Kidney (tissue), 22 donors: Measurements from ENCODE around the gene EPS8L1. TPM values are rescaled to one million over a fixed set of nuclear protein-coding genes. Genes with fewer than 3 reads are reported as not detected.
"Not testable (repeated sequence)": the region's sequence is repeated elsewhere in the genome, so short reads cannot be mapped to it uniquely, and the experiment has no call there.

Source experiments
- DNase-seq, 5 donors: peaks; one replicate each; pipeline ENCODE4 v3.0.0-alpha.2; 2013 to 2020
- FAIRE-seq: peaks from 2 replicates; lab custom pipeline; 2012; peaks lifted over from hg19 to GRCh38; lab: Jason Lieb, UNC
- H3K27ac ChIP-seq, 2 donors: one replicate each; pipeline ENCODE4 v1.7.0; 2013; ENCODE audit warnings: low read depth in 2 of 2, low read length in 2 of 2, inconsistent platforms in 1 of 2
- H3K27me3 ChIP-seq: one replicate; pipeline ENCODE4 v1.7.1; 2013; ENCODE audit warnings: low read length, inconsistent platforms; ENCODE audit not compliant: control insufficient read depth, insufficient read depth
- H3K36me3 ChIP-seq, 3 donors: one replicate each; pipeline versions ENCODE4 v1.7.0 to v1.7.1; 2013; ENCODE audit warnings: low read length in 3 of 3, control low read depth in 1 of 3, inconsistent platforms in 1 of 3; ENCODE audit not compliant: insufficient read depth in 3 of 3, control insufficient read depth in 2 of 3
- H3K4me1 ChIP-seq, 3 donors: one replicate each; pipeline versions ENCODE4 v1.7.0 to v1.7.1; 2013; ENCODE audit warnings: low read length in 3 of 3, inconsistent platforms in 1 of 3, low read depth in 1 of 3; ENCODE audit not compliant: control insufficient read depth in 2 of 3, insufficient read depth in 2 of 3
- H3K4me3 ChIP-seq, 3 donors: one replicate each; pipeline versions ENCODE4 v1.7.0 to v1.8.1; 2013; ENCODE audit warnings: low read length in 3 of 3, control low read depth in 1 of 3, inconsistent platforms in 1 of 3
- H3K9ac ChIP-seq, 3 donors: one replicate each; pipeline versions ENCODE4 v1.7.0 to v1.7.1; 2013; ENCODE audit warnings: low read length in 3 of 3, control low read depth in 1 of 3, inconsistent platforms in 1 of 3
- H3K9me3 ChIP-seq, 3 donors: one replicate each; pipeline versions ENCODE4 v1.7.0 to v1.7.1; 2013; ENCODE audit warnings: low read length in 3 of 3, control low read depth in 1 of 3, inconsistent platforms in 1 of 3; ENCODE audit not compliant: control insufficient read depth in 2 of 3, insufficient read depth in 1 of 3
- intact Hi-C: fragments of 100-400 bp; cut with DNase I; formaldehyde crosslinking; loops from one replicate; pipeline ENCODE4 v1.11.1; 2022
- long read RNA-seq, 10 donors: library from polyadenylated mRNA in 1 of 10; unstranded in 1 of 10; transcript quantifications; one replicate each; pipeline ENCODE4 v2.0.0 and lab custom pipeline, GENCODE V29; 2021 to 2026
- polyA plus RNA-seq: library from polyadenylated mRNA; stranded (reverse); fragments of 350-450 nt; fragmentation: Illumina TruSeq; extraction: RNeasy Lipid Tissue Mini Kit (QIAGEN cat#74804); gene quantifications from one replicate; pipeline ENCODE4 v1.2.3, GENCODE V29; 2014; ENCODE audit warnings: low read depth, low replicate concordance; ENCODE audit not compliant: insufficient read depth
- total RNA-seq: library from RNA; stranded (reverse); fragmentation: NEBNext Ultra II Directional; extraction: Animal tissue kit (Norgen Biotek cat#: 25700); gene quantifications from one replicate; pipeline ENCODE4 v1.2.1, GENCODE V29; 2021
- TF ChIP-seq, protein P1 (sequence below): IDR thresholded peaks from 3 replicates; pipeline ENCODE4 v1.5.1; 2012; ENCODE audit warnings: mild to moderate bottlenecking, moderate library complexity, borderline replicate concordance; ENCODE audit not compliant: insufficient read depth; ENCODE audit errors: extremely low read depth
- donor health status: control.
- donor health status: control.
- donor health status: control.
- donor health status: control.
- donor health status: control.
- donor health status: DM: yes; HTN: yes; CAD: no.
- donor health status: Normal renal cell carcinoma (clear cell type).

Gene EPS8L1
- total RNA-seq (95.0 TPM), polyA plus RNA-seq (45.4 TPM)
- long read RNA-seq, donor 1, partial matches to known transcripts = 0 of 1 reads
- long read RNA-seq, donor 1, other reads (novel, unspliced or antisense) = 0 of 1 reads
- long read RNA-seq, donor 2, transcript EPS8L1-206 (2 exons, 745 nt) = major isoform, 5 of 8 reads
- long read RNA-seq, donor 2, partial matches to known transcripts = 0 of 8 reads
- long read RNA-seq, donor 2, other reads (novel, unspliced or antisense) = 0 of 8 reads
- long read RNA-seq, donor 3, transcript EPS8L1-206 (2 exons, 745 nt) = major isoform, 5 of 11 reads
- long read RNA-seq, donor 3, partial matches to known transcripts = 5 of 11 reads
- long read RNA-seq, donor 3, other reads (novel, unspliced or antisense) = 0 of 11 reads
- long read RNA-seq, donor 4, partial matches to known transcripts = 0 of 1 reads
- long read RNA-seq, donor 4, other reads (novel, unspliced or antisense) = 0 of 1 reads
- long read RNA-seq, donor 5 = 0 reads
- long read RNA-seq, donor 6, partial matches to known transcripts = 0 of 3 reads
- long read RNA-seq, donor 6, other reads (novel, unspliced or antisense) = 0 of 3 reads
- long read RNA-seq, donor 7, transcript EPS8L1-201 (20 exons, 2,536 nt) = major isoform, 17 of 62 reads
- long read RNA-seq, donor 7, partial matches to known transcripts = 29 of 62 reads
- long read RNA-seq, donor 7, other reads (novel, unspliced or antisense) = 12 of 62 reads
- long read RNA-seq, donor 8 = 0 reads
- long read RNA-seq, donor 9 = 0 reads
- long read RNA-seq, donor 10, partial matches to known transcripts = 8 of 18 reads
- long read RNA-seq, donor 10, other reads (novel, unspliced or antisense) = 0 of 18 reads

DNA sequence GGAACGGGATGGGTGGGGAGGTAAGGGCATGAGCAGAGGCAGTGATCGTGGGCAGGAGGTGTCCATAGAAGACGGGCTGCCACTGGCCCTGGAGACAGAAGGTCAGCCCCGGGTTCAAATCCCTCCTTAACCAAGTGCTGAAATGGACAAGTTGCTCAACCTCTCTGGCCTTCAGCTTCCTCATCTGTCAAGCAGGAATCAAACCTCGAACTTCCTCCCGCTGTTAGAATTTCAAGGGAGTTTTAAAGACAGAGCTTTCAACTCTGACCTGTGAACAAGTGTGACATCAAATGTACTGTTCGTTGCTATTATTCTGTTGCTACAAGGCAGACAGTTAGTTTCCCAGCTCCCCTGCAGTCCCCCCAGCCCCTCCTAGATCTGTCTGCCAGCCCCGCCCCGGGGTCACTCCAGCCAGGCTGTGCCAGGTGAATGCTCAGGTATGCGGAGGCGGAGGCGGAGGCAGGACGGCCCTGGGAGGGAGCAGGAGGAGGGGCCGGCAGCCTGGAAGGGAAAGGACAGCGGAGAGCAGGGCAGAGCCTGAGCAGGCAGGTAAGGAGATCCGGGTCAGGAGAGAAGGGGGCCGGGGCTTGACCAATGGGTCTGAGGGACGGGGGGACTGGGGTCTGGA lies at the start of gene EPS8L1:
TSS of gene EPS8L1 (plus strand) at position 499 of the 628 bp plus-strand sequence. CDS start 576 bp downstream, outside the sequence.
- H3K27me3 ChIP-seq = peaks cover 8% of the 10 kb centered on the region
- intact Hi-C loops = no loop called here
- no peaks in the 10 kb centered on the region for H3K36me3 ChIP-seq
- peak within 1 kb of the TSS in 1 of 3 donors; percentile 34 for H3K9ac ChIP-seq
- TF ChIP-seq, protein P1, sequence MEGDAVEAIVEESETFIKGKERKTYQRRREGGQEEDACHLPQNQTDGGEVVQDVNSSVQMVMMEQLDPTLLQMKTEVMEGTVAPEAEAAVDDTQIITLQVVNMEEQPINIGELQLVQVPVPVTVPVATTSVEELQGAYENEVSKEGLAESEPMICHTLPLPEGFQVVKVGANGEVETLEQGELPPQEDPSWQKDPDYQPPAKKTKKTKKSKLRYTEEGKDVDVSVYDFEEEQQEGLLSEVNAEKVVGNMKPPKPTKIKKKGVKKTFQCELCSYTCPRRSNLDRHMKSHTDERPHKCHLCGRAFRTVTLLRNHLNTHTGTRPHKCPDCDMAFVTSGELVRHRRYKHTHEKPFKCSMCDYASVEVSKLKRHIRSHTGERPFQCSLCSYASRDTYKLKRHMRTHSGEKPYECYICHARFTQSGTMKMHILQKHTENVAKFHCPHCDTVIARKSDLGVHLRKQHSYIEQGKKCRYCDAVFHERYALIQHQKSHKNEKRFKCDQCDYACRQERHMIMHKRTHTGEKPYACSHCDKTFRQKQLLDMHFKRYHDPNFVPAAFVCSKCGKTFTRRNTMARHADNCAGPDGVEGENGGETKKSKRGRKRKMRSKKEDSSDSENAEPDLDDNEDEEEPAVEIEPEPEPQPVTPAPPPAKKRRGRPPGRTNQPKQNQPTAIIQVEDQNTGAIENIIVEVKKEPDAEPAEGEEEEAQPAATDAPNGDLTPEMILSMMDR = no peak
- H3K4me1 ChIP-seq = peaks cover 0 to 8% (median 2%) of the 10 kb centered on the region in 3 donors
- FAIRE-seq (no peak), DNase-seq (peak; percentile 93 to 96 (median 94))
- no peaks in the 10 kb centered on the region for H3K9me3 ChIP-seq
- peak within 1 kb of the TSS in 1 of 2 donors; percentile 63 for H3K27ac ChIP-seq
- H3K4me3 ChIP-seq = peak within 1 kb of the TSS in 1 of 3 donors; percentile 25

DNA sequence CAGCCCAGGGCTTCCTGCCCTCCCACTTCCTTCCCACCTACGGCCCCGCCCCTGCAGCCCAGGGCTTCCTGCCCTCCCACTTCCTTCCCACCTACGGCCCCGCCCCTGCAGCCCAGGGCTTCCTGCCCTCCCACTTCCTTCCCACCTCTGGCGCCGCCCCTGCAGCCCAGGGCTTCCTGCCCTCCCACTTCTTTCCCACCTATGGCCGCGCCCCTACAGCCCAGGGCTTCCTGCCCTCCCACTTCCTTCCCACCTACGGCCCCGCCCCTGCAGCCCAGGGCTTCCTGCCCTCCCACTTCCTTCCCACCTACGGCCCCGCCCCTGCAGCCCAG lies 48.6 kb upstream of the EPS8L1 start:
- H3K36me3 ChIP-seq, FAIRE-seq, H3K27me3 ChIP-seq, intact Hi-C loops, H3K4me3 ChIP-seq, H3K27ac ChIP-seq, H3K9ac ChIP-seq, DNase-seq, H3K9me3 ChIP-seq, H3K4me1 ChIP-seq: not testable (repeated sequence)

DNA sequence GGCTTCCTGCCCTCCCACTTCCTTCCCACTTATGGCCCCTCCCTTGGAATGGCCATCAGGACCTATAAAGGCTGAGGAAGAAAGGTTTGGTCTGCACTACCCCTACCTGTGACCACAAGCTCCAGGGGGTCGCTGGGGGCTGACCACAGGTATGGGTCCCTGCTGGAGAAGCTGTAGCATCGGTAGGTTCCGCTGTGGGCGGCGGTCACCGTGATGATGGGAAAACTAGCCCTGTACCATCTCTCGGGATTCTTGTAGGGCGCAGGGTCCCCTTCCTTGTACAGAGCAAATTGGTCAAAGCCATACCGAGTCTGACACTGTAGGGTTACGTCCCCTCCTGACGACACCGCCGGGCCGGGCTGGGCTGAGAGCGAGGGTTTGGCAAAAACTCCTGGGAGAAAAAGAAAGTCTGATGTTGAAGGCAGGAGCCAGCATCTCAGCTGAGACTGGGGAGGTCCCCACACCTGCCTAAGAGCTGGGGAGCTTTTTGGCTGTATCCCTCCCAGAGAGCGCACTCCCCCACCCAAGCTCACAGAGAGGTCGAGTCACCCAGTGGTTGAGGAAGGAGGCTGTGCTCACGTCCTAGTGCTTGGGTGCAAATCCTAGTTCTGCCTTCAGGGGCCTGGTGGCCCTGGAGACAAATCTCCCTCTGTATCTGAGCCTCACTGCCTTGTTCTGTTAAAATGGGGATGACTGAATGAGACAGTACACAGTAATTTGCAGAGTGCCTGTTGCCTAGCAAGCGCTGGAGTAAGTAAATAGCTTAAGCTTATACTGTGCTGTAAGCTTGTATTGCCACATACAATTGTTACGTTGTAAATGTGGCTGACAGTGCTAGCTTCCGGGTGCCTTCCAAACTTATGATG lies 48.0 kb upstream of the EPS8L1 start:
- H3K4me1 ChIP-seq = no peaks in the 10 kb centered on the region
- H3K9ac ChIP-seq = no peak overlapping the region
- TF ChIP-seq, protein P1 = no peak
- no peaks in the 10 kb centered on the region for H3K27me3 ChIP-seq
- H3K4me3 ChIP-seq = no peak overlapping the region
- no peak overlapping the region for H3K27ac ChIP-seq
- FAIRE-seq = no peak
- H3K9me3 ChIP-seq = no peaks in the 10 kb centered on the region
- no peaks in the 10 kb centered on the region for H3K36me3 ChIP-seq
- intact Hi-C loops = no loop called here
- DNase-seq = no peak
